K562 (cell line): ENCODE data around the gene FKBP3. TPM values are rescaled to one million over a fixed set of nuclear protein-coding genes. Genes with fewer than 3 reads are reported as not detected.

Experiments
- BRCA1 ChIP-seq, 2 experiments: fragments of 450-650 bp in 1 of 2; sonication (generic) in 1 of 2; formaldehyde crosslinking in 1 of 2; IDR thresholded peaks; 2 replicates each; pipeline versions ENCODE4 v1.5.0 to v1.6.1; 2017 to 2020; ENCODE audit warnings: mild to moderate bottlenecking in 1 of 2, missing genetic modification reagents in 1 of 2
- EP400 ChIP-seq: fragments of 450-650 bp; IDR thresholded peaks from 2 replicates; pipeline ENCODE4 v1.6.1; 2017; ENCODE audit warnings: antibody characterized with exemption, mild to moderate bottlenecking, moderate library complexity
- ERF ChIP-seq: fragments of 450-650 bp; formaldehyde crosslinking; IDR thresholded peaks from 2 replicates; pipeline ENCODE4 v1.4.0; 2020; ENCODE audit warnings: mild to moderate bottlenecking, mixed read lengths
- FOSL1 ChIP-seq: fragments of 200-800 bp; sonication (Bioruptor generic); conservative IDR thresholded peaks from 2 replicates; pipeline ENCODE4 v1.6.1; 2016; ENCODE audit warnings: missing genetic modification characterization, missing compliant biosample characterization
- FOXM1 ChIP-seq, 2 experiments: fragments of 450-650 bp in 1 of 2; sonication (generic) in 1 of 2; formaldehyde crosslinking in 1 of 2; IDR thresholded peaks; 2 replicates each; pipeline versions ENCODE4 v1.6.1 to v1.9.0; 2017 to 2022; ENCODE audit warnings: low read depth in 2 of 2, mild to moderate bottlenecking in 2 of 2, missing genetic modification reagents in 1 of 2, moderate library complexity in 1 of 2
- HDAC8 ChIP-seq: fragments of 450-650 bp; IDR thresholded peaks from 2 replicates; pipeline ENCODE4 v1.6.1; 2016; ENCODE audit warnings: mild to moderate bottlenecking, missing genetic modification characterization, moderate library complexity, missing compliant biosample characterization
- HMGN3 ChIP-seq: IDR thresholded peaks from 2 replicates; pipeline ENCODE4 v1.6.1; 2011; ENCODE audit warnings: borderline replicate concordance, low read depth, mild to moderate bottlenecking, mixed read lengths, low read length; ENCODE audit not compliant: insufficient read length; ENCODE audit errors: extremely low read depth
- IFI16 ChIP-seq: fragments of 250-450 bp; sonication (Bioruptor Pico); IDR thresholded peaks from 2 replicates; pipeline ENCODE4 v2.1.2; 2022; ENCODE audit warnings: mild to moderate bottlenecking, inconsistent platforms
- KDM1A ChIP-seq, 2 experiments: fragments of 450-650 bp; IDR thresholded peaks; 2 replicates each; pipeline ENCODE4 v1.6.1; 2016; ENCODE audit warnings: mild to moderate bottlenecking in 2 of 2
- MAZ ChIP-seq, 2 experiments: fragments of 450-650 bp in 1 of 2; sonication (generic) in 1 of 2; formaldehyde crosslinking; IDR thresholded peaks in 1 of 2; conservative IDR thresholded peaks in 1 of 2; 2 replicates each; pipeline versions ENCODE4 v1.4.0 to v1.5.0; 2020; ENCODE audit warnings: mild to moderate bottlenecking in 1 of 2, missing genetic modification reagents in 1 of 2
- MEF2D ChIP-seq: conservative IDR thresholded peaks from 2 replicates; pipeline ENCODE4 v1.6.1; 2016; ENCODE audit warnings: low read depth, missing genetic modification characterization, missing compliant biosample characterization
- NFIC ChIP-seq: fragments of 450-650 bp; IDR thresholded peaks from 2 replicates; pipeline ENCODE4 v1.6.1; 2017; ENCODE audit warnings: mild to moderate bottlenecking, inconsistent platforms
- NR1H2 ChIP-seq: sonication (generic); formaldehyde crosslinking; IDR thresholded peaks from 2 replicates; pipeline ENCODE4 v1.4.0; 2020; ENCODE audit warnings: mild to moderate bottlenecking, missing genetic modification reagents
- PHF8 ChIP-seq: fragments of 200-600 bp; sonication (generic); IDR thresholded peaks from 2 replicates; pipeline ENCODE4 v1.6.1; 2012; ENCODE audit warnings: mixed run types, mild to moderate bottlenecking, inconsistent platforms, low read length, moderate library complexity, borderline replicate concordance
- POLR2A ChIP-seq: fragments of 450-650 bp; conservative IDR thresholded peaks from 2 replicates; pipeline ENCODE4 v1.6.1; 2016
- RB1 ChIP-seq: fragments of 450-650 bp; IDR thresholded peaks from 2 replicates; pipeline ENCODE4 v1.6.1; 2017; ENCODE audit warnings: low read depth, mild to moderate bottlenecking
- RHOXF2B ChIP-seq: fragments of 250-450 bp; sonication (Bioruptor Pico); conservative IDR thresholded peaks from 2 replicates; pipeline ENCODE4 v1.5.1; 2021
- RUNX1 ChIP-seq: sonication (generic); IDR thresholded peaks from 2 replicates; pipeline ENCODE4 v1.6.1; 2016; ENCODE audit warnings: antibody characterized with exemption, low read depth
- SMARCA5 ChIP-seq: fragments of 450-650 bp; IDR thresholded peaks from 2 replicates; pipeline ENCODE4 v1.6.1; 2016
- TOE1 ChIP-seq, 2 experiments: fragments of 450-650 bp in 1 of 2; sonication (generic) in 1 of 2; formaldehyde crosslinking in 1 of 2; IDR thresholded peaks; 2 replicates each; pipeline versions ENCODE4 v1.7.1 to v1.8.0; 2016 to 2022; ENCODE audit warnings: borderline replicate concordance in 2 of 2, mild to moderate bottlenecking in 2 of 2, antibody characterized with exemption in 1 of 2, inconsistent platforms in 1 of 2, low read depth in 1 of 2, missing genetic modification reagents in 1 of 2, moderate library complexity in 1 of 2
- U2AF1 ChIP-seq: fragments of 200-400 bp; formaldehyde crosslinking; optimal IDR thresholded peaks from 2 replicates; pipeline ENCODE3; 2017; ENCODE audit warnings: mild to moderate bottlenecking, low read depth, low read length, moderate library complexity
- ZBED1 ChIP-seq: IDR thresholded peaks from 2 replicates; pipeline ENCODE4 v1.6.1; 2014
- ZNF436 ChIP-seq: fragments of 250-450, 450-650 bp; sonication (Bioruptor Pico); formaldehyde crosslinking; IDR thresholded peaks from 2 replicates; pipeline ENCODE4 v1.7.0; 2020; ENCODE audit warnings: mild to moderate bottlenecking
- polyA plus RNA-seq, 8 experiments: library from polyadenylated mRNA; depleted of rRNA in 4 of 8; stranded (reverse) in 5 of 8; unstranded in 3 of 8; fragments of >200 nt; fragmentation: Nextera tagmentation in 2 of 8; fragmentation: Illumina TruSeq in 1 of 8; extraction: Ambion mirVana in 2 of 8; extraction: Trizol in 1 of 8; gene quantifications; 2 replicates each; pipeline versions ENCODE4 v1.2.1 to v1.2.3, GENCODE V29; 2011 to 2014; ENCODE audit warnings: inconsistent platforms in 1 of 8, missing spikeins in 1 of 8
- total RNA-seq, 7 experiments: library from RNA; depleted of rRNA in 6 of 7; stranded (reverse); fragments of >200 nt in 6 of 7; fragmentation: Illumina TruSeq in 2 of 7; extraction: Trizol in 2 of 7; gene quantifications; 2 replicates each; pipeline versions ENCODE4 v1.2.1 to v1.2.3, GENCODE V29; 2011 to 2021; ENCODE audit warnings: low replicate concordance in 1 of 7
- TF ChIP-seq, protein P1 (sequence below): fragments of 450-650 bp; formaldehyde crosslinking; IDR thresholded peaks from 2 replicates; pipeline ENCODE4 v1.4.0; 2022; ENCODE audit warnings: missing genetic modification characterization
- TF ChIP-seq, protein P2 (sequence below): fragments of 450-650 bp; IDR thresholded peaks from 2 replicates; pipeline ENCODE4 v1.7.1; 2018; ENCODE audit warnings: mild to moderate bottlenecking, low read depth; ENCODE audit not compliant: partially characterized antibody

The FKBP3 gene
- total and polyA plus RNA-seq, 9 of the 15 experiments (the other 6 are each of a cell fraction or from before 2014, with no cell fraction given), result 43.6 to 107 (median 65.2) TPM

DNA sequence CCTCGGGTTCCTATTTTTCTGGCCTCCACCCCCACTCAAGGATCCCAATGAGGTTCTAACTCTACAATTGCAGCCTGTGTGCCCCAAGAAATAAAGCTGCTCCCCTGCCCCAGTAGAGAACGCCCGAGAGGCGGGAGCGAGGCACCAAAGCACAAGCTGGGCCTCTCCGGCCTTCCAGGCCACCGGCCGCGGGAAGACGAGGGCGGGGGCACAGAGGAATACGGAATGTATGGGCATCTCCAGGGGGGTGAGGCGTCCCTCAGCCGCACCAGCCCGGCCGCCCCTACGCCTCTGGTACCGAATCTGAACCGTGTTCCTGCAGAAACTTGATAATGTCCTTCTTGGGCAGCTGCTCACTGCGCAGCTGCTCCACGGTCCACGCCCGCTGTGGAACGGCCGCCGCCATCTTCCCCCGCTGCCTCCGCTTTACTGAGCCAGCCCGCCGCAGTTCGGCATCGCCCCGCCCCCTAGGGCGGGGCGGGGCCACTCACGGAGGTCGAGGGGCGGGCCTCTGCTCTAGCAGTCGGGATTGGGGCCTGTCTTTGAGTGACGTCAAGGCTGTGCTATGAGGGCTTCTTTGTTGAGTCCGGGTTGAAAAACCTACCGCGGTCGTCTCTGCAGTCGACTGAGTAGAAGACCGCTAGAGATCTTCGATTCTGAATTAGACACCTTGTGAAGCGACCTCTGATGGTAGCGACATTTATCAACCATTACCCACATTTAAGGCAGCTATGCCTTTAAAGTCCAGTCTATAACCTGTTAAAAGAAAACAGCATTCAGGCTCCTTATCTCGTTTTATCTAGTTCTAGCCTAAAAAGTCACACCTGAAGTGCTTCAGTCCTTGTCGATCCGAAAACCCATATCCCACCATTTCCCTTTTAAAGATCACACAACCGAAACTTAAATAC lies at the start of gene FKBP3 (continued):
- TF ChIP-seq, protein P1, sequence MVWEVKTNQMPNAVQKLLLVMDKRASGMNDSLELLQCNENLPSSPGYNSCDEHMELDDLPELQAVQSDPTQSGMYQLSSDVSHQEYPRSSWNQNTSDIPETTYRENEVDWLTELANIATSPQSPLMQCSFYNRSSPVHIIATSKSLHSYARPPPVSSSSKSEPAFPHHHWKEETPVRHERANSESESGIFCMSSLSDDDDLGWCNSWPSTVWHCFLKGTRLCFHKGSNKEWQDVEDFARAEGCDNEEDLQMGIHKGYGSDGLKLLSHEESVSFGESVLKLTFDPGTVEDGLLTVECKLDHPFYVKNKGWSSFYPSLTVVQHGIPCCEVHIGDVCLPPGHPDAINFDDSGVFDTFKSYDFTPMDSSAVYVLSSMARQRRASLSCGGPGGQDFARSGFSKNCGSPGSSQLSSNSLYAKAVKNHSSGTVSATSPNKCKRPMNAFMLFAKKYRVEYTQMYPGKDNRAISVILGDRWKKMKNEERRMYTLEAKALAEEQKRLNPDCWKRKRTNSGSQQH (CRISPR knock-in tag), result no peak
- TF ChIP-seq NFIC (0 out of 2 replicates have a peak, but pooled peaks have one; percentile 14), POLR2A (peak; percentile 81), MEF2D (no peak), BRCA1 (IDR thresholded peaks at IDR 0.05) (no peak), BRCA1 (CRISPR knock-in tag; IDR thresholded peaks at IDR 0.05) (no peak), ERF (CRISPR knock-in tag) (0 out of 2 replicates have a peak, but pooled peaks have one; percentile 10), HDAC8 (tag) (no peak), ZNF436 (CRISPR knock-in tag) (no peak), NR1H2 (no peak), EP400 (peak; percentile 75), KDM1A (IDR thresholded peaks at IDR 0.05) (0 out of 4 replicates have a peak, but pooled peaks of 1 of the 2 experiments have one; percentile 8), RHOXF2B (CRISPR knock-in tag) (no peak), SMARCA5 (no peak), FOXM1 (IDR thresholded peaks at IDR 0.05; ENCODE audit: low read depth) (peak; percentile 82), FOXM1 (CRISPR knock-in tag; IDR thresholded peaks at IDR 0.05; ENCODE audit: low read depth) (0 out of 2 replicates have a peak, but pooled peaks have one; percentile 35), RUNX1 (no peak), RB1 (peak; percentile 82; the same call in 1 of the 2 replicates), PHF8 (peak; percentile 78), U2AF1 (peak; percentile 26), TOE1 (IDR thresholded peaks at IDR 0.05; ENCODE audit: borderline replicate concordance) (peak; percentile 97), TOE1 (CRISPR knock-in tag; IDR thresholded peaks at IDR 0.05; ENCODE audit: borderline replicate concordance, low read depth) (no peak), ZBED1 (no peak), MAZ (CRISPR knock-in tag; conservative IDR thresholded peaks at IDR 0.05 in 1 of 2, IDR thresholded peaks at IDR 0.05 in 1 of 2) (peak; percentile 76 to 81), HMGN3 (peak; percentile 25), IFI16 (CRISPR knock-in tag) (no peak), FOSL1 (no peak)
- TF ChIP-seq, protein P2, sequence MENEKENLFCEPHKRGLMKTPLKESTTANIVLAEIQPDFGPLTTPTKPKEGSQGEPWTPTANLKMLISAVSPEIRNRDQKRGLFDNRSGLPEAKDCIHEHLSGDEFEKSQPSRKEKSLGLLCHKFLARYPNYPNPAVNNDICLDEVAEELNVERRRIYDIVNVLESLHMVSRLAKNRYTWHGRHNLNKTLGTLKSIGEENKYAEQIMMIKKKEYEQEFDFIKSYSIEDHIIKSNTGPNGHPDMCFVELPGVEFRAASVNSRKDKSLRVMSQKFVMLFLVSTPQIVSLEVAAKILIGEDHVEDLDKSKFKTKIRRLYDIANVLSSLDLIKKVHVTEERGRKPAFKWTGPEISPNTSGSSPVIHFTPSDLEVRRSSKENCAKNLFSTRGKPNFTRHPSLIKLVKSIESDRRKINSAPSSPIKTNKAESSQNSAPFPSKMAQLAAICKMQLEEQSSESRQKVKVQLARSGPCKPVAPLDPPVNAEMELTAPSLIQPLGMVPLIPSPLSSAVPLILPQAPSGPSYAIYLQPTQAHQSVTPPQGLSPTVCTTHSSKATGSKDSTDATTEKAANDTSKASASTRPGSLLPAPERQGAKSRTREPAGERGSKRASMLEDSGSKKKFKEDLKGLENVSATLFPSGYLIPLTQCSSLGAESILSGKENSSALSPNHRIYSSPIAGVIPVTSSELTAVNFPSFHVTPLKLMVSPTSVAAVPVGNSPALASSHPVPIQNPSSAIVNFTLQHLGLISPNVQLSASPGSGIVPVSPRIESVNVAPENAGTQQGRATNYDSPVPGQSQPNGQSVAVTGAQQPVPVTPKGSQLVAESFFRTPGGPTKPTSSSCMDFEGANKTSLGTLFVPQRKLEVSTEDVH, result peak; percentile 27
